Right atrium auricular region (tissue), 2 donors: ENCODE data around the gene BORCS5. TPM values are rescaled to one million over a fixed set of nuclear protein-coding genes. Genes with fewer than 3 reads are reported as not detected.
"Not testable (repeated sequence)": the region's sequence is repeated elsewhere in the genome, so short reads cannot be mapped to it uniquely, and the experiment has no call there.

ENCODE experiments used
- DNase-seq: peaks from one replicate; pipeline ENCODE4 v3.0.0-alpha.2; 2019; ENCODE audit warnings: low spot score
- H3K27ac ChIP-seq, 2 donors: fragments of 200-600 bp; sonication (generic); 1 replicate in 1 of 2; 2 replicates in 1 of 2; pipeline ENCODE4 v1.5.1; 2016 to 2019
- H3K27me3 ChIP-seq, 2 donors: fragments of 200-600 bp; sonication (generic); one replicate each; pipeline versions ENCODE4 v1.5.1 to v1.6.0; 2017 to 2019
- H3K36me3 ChIP-seq: fragments of 200-600 bp; sonication (generic); one replicate; pipeline ENCODE4 v1.5.1; 2016
- H3K4me1 ChIP-seq, 2 donors: fragments of 200-600 bp; sonication (generic); one replicate each; pipeline versions ENCODE4 v1.5.1 to v1.6.0; 2017 to 2019
- H3K4me3 ChIP-seq, 2 donors: fragments of 200-600 bp; sonication (generic); 1 replicate in 1 of 2; 2 replicates in 1 of 2; pipeline ENCODE4 v1.5.1; 2017 to 2019; ENCODE audit warnings: mild to moderate bottlenecking in 1 of 2, moderate library complexity in 1 of 2
- H3K9me3 ChIP-seq, 2 donors: fragments of 200-600 bp; sonication (generic); one replicate each; pipeline ENCODE4 v1.5.1; 2019
- total RNA-seq, 2 donors: library from RNA; depleted of rRNA; stranded (reverse); fragments of >200 nt; gene quantifications; one replicate each; pipeline ENCODE4 v1.1.0, GENCODE V29; 2016
- TF ChIP-seq, protein P1 (sequence below), 2 donors: fragments of 200-600 bp; sonication (generic); IDR thresholded peaks; one replicate each; pipeline ENCODE4 v1.5.1; 2019; ENCODE audit warnings: antibody characterized with exemption in 2 of 2

BORCS5 gene
- total RNA-seq, 2 donors from 2014 or later, result 6.2 to 8.0 TPM

GRCh38 chr12:12406762-12407161, 49.9 kb downstream of the BORCS5 start:
- no peaks in the 10 kb centered on the region for H3K27me3 ChIP-seq
- TF ChIP-seq, protein P1, sequence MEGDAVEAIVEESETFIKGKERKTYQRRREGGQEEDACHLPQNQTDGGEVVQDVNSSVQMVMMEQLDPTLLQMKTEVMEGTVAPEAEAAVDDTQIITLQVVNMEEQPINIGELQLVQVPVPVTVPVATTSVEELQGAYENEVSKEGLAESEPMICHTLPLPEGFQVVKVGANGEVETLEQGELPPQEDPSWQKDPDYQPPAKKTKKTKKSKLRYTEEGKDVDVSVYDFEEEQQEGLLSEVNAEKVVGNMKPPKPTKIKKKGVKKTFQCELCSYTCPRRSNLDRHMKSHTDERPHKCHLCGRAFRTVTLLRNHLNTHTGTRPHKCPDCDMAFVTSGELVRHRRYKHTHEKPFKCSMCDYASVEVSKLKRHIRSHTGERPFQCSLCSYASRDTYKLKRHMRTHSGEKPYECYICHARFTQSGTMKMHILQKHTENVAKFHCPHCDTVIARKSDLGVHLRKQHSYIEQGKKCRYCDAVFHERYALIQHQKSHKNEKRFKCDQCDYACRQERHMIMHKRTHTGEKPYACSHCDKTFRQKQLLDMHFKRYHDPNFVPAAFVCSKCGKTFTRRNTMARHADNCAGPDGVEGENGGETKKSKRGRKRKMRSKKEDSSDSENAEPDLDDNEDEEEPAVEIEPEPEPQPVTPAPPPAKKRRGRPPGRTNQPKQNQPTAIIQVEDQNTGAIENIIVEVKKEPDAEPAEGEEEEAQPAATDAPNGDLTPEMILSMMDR (IDR thresholded peaks at IDR 0.05), result no peak
- H3K27ac ChIP-seq, result no peak overlapping the region

GRCh38 chr12:12408265-12408690, 51.4 kb downstream of the BORCS5 start:
- Histone ChIP-seq H3K4me1 (peaks cover 0 to 5% of the 10 kb centered on the region in 2 donors), H3K36me3 (no peaks in the 10 kb centered on the region), H3K9me3 (no peaks in the 10 kb centered on the region), H3K27me3 (no peaks in the 10 kb centered on the region), H3K27ac (no peak overlapping the region), H3K4me3 (no peak overlapping the region)
- no peak for DNase-seq
- TF ChIP-seq, protein P1 (IDR thresholded peaks at IDR 0.05), result no peak

More at GRCh38 chr12:12406762-12407161, 49.9 kb downstream of the BORCS5 start:
- H3K36me3 ChIP-seq, result no peaks in the 10 kb centered on the region
- no peaks in the 10 kb centered on the region for H3K9me3 ChIP-seq
- no peak for DNase-seq
- H3K4me1 ChIP-seq, result peaks cover 0 to 7% of the 10 kb centered on the region in 2 donors
- no peak overlapping the region for H3K4me3 ChIP-seq

DNA sequence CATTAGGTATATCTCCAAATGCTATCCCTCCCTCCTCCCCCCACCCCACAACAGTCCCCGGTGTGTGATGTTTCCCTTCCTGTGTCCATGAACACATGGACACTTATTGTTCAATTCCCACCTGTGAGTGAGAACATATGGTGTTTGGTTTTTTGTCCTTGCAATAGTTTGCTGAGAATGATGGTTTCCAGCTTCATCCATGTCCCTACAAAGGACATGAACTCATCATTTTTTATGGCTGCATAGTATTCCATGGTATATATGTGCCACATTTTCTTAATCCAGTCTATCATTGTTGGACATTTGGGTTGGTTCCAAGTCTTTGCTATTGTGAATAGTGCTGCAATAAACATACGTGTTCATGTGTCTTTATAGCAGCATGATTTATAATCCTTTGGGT, 52.5 kb downstream of the BORCS5 start:
- H3K4me3 ChIP-seq, DNase-seq, H3K9me3 ChIP-seq, H3K4me1 ChIP-seq, H3K36me3 ChIP-seq, H3K27me3 ChIP-seq, H3K27ac ChIP-seq: not testable (repeated sequence)

DNA sequence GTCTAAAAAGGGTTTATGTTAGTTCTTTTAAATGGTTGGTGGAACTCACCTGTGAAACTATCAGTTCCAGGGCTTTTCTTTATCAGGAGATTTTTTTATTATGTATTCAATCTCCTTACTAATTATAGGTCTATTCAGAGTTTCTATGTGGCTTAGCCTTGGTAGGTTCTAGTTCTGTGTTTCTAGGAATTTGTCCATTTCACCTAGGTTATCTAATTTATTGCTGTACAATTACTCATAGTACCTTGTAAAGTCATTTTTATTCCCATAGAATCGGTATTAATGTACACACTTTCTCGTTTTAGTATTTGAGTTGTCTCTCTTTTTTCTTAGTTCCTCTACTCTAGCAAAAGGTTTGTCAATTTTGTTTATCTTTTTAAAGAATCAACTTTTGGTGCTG, 59.0 kb downstream of the BORCS5 start:
- TF ChIP-seq, protein P1 (IDR thresholded peaks at IDR 0.05), result no peak
- Histone ChIP-seq H3K36me3 (no peaks in the 10 kb centered on the region), H3K4me1 (no peaks in the 10 kb centered on the region), H3K9me3 (no peaks in the 10 kb centered on the region), H3K27ac (no peak overlapping the region), H3K27me3 (no peaks in the 10 kb centered on the region), H3K4me3 (no peak overlapping the region)
- no peak for DNase-seq

DNA sequence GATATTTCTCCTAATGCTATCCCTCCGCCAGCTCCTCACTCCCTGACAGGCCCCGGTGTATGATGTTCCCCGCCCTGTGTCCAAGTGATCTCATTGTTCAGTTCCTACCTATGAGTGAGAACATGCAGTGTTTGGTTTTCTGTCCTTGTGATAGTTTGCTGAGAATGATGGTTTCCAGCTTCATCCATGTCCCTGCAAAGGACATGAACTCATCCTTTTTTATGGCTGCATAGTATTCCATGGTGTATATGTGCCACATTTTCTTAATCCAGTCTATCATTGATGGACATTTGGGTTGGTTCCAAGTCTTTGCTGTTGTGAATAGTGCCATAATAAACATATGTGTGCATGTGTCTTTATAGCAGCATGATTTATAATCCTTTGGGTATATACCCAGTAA, 62.3 kb downstream of the BORCS5 start:
- H3K4me1 ChIP-seq, H3K27ac ChIP-seq, H3K4me3 ChIP-seq, H3K27me3 ChIP-seq, DNase-seq, H3K36me3 ChIP-seq: not testable (repeated sequence)
- peaks cover 0 to 19% of the 10 kb centered on the region in 2 donors for H3K9me3 ChIP-seq

- Histone ChIP-seq H3K27me3 (no peaks in the 10 kb centered on the region), H3K9me3 (peaks cover 0 to 20% of the 10 kb centered on the region in 2 donors), H3K36me3 (no peaks in the 10 kb centered on the region), H3K4me3 (no peak overlapping the region), H3K27ac (no peak overlapping the region), H3K4me1 (no peaks in the 10 kb centered on the region)
- TF ChIP-seq, protein P1 (IDR thresholded peaks at IDR 0.05), result no peak
- DNase-seq, result no peak
Measured at GRCh38 chr12:12423367-12423766, 66.5 kb downstream of the BORCS5 start.

GRCh38 chr12:12425001-12425400, 68.1 kb downstream of the BORCS5 start:
- no peak overlapping the region for H3K27ac ChIP-seq
- no peak overlapping the region for H3K4me3 ChIP-seq
- DNase-seq, result no peak
- H3K27me3 ChIP-seq, result no peaks in the 10 kb centered on the region
- TF ChIP-seq, protein P1 (IDR thresholded peaks at IDR 0.05), result no peak
- no peaks in the 10 kb centered on the region for H3K36me3 ChIP-seq
- H3K4me1 ChIP-seq, result no peaks in the 10 kb centered on the region
- peaks cover 0 to 20% of the 10 kb centered on the region in 2 donors for H3K9me3 ChIP-seq
